AG09319 (cell line): ENCODE measurements around the gene STAT4.
A peak's percentile ranks its signal among the peaks of the same experiment; 100 is the strongest.

Experiments
- DNase-seq: peaks from one replicate; pipeline ENCODE4 v3.0.0-alpha.2; 2010; ENCODE audit warnings: low read depth; ENCODE audit errors: extremely low read depth
- CTCF ChIP-seq: IDR thresholded peaks from 2 replicates; pipeline ENCODE4 v1.5.1; 2011; ENCODE audit warnings: low read depth, mild to moderate bottlenecking, inconsistent platforms, low read length, moderate library complexity

Gene STAT4

GRCh38 chr2:191037351-191037750 is 113.4 kb downstream of the STAT4 start:
- no peak for TF ChIP-seq CTCF
- no peak for DNase-seq

- no peak for TF ChIP-seq CTCF
- no peak for DNase-seq
Observed at GRCh38 chr2:191036363-191036762, 114.4 kb downstream of the STAT4 start.

- DNase-seq = no peak
- no peak for TF ChIP-seq CTCF
Observed at GRCh38 chr2:191032588-191033429, 118.0 kb downstream of the STAT4 start.

GRCh38 chr2:191031256-191031655 is 119.5 kb downstream of the STAT4 start:
- no peak for DNase-seq
- TF ChIP-seq CTCF = no peak

GRCh38 chr2:191030521-191031154 is 120.2 kb downstream of the STAT4 start:
- peak; percentile 61 for TF ChIP-seq CTCF
- DNase-seq = no peak

- TF ChIP-seq CTCF = no peak
- no peak for DNase-seq
Observed at GRCh38 chr2:191029280-191029950, 121.4 kb downstream of the STAT4 start.

GRCh38 chr2:191026377-191026776 is 124.4 kb downstream of the STAT4 start:
- no peak for TF ChIP-seq CTCF

More at GRCh38 chr2:191026377-191026776, 124.4 kb downstream of the STAT4 start:
- no peak for DNase-seq
